ENCODE results near the gene P4HA2.
"Not testable (repeated sequence)": the region's sequence is repeated elsewhere in the genome, so short reads cannot be mapped to it uniquely, and the experiment has no call there.

P4HA2 gene

GRCh38 chr5:132147663-132148062 is 80.0 kb downstream of the P4HA2 start:
- Histone ChIP-seq H3K4me1 (ENCODE audit: control extremely low read depth in 1 of 4, control insufficient read depth in 4 of 4, insufficient read depth in 4 of 4, low read length in 3 of 4) (peaks cover 0 to 3% (median 1%) of the 10 kb centered on the region in 4 experiments), H3K36me3 (ENCODE audit: control insufficient read depth in 4 of 4, insufficient read depth in 4 of 4, low read length in 3 of 4) (no peaks in the 10 kb centered on the region), H3K9me3 (ENCODE audit: control extremely low read depth in 1 of 5, control insufficient read depth in 4 of 5, insufficient read depth in 2 of 5, low read depth in 1 of 5, low read length in 4 of 5) (peaks cover 3 to 13% (median 5%) of the 10 kb centered on the region in 5 experiments), H3K27me3 (replicated peaks in 2 of 5; ENCODE audit: control insufficient read depth in 4 of 5, insufficient read depth in 5 of 5, low read length in 4 of 5) (no peaks in the 10 kb centered on the region), H3K4me3 (ENCODE audit: control insufficient read depth in 1 of 7, extremely low read depth in 1 of 7, insufficient read depth in 4 of 7, low read depth in 2 of 7, low read length in 6 of 7) (no peak overlapping the region), H3K27ac (ENCODE audit: insufficient read depth in 1 of 2, low read depth in 1 of 2, low read length in 2 of 2, poor library complexity in 1 of 2, severe bottlenecking in 2 of 2) (no peak overlapping the region)
- ChIA-PET CTCF (interaction anchor here (1.1 kb wide), 1 partner anchor 80 kb away, joined by 3 read pairs; no protein-coding TSS in a partner anchor), POLR2A (no interaction called here)
- 61% methylated on average over 3 of the region's 3 CpGs for WGBS (ENCODE audit: insufficient coverage)
- DNase-seq: peak in 2 of 3 donors; percentile 18 to 26

- DNase-seq; CTCF ChIA-PET; H3K4me1 ChIP-seq (ENCODE audit: control extremely low read depth in 1 of 4, control insufficient read depth in 4 of 4, insufficient read depth in 4 of 4, low read length in 3 of 4); H3K4me3 ChIP-seq (ENCODE audit: control insufficient read depth in 1 of 7, extremely low read depth in 1 of 7, insufficient read depth in 4 of 7, low read depth in 2 of 7, low read length in 6 of 7); H3K27me3 ChIP-seq (replicated peaks in 2 of 5; ENCODE audit: control insufficient read depth in 4 of 5, insufficient read depth in 5 of 5, low read length in 4 of 5); H3K36me3 ChIP-seq (ENCODE audit: control insufficient read depth in 4 of 4, insufficient read depth in 4 of 4, low read length in 3 of 4); POLR2A ChIA-PET; H3K27ac ChIP-seq (ENCODE audit: insufficient read depth in 1 of 2, low read depth in 1 of 2, low read length in 2 of 2, poor library complexity in 1 of 2, severe bottlenecking in 2 of 2): not testable (repeated sequence)
- no CpG with 5 or more reads among the region's 3 CpGs for WGBS (ENCODE audit: insufficient coverage)
- peaks cover 3 to 13% (median 6%) of the 10 kb centered on the region in 5 experiments for H3K9me3 ChIP-seq (ENCODE audit: control extremely low read depth in 1 of 5, control insufficient read depth in 4 of 5, insufficient read depth in 2 of 5, low read depth in 1 of 5, low read length in 4 of 5)
Measured at GRCh38 chr5:132145326-132145725, 82.3 kb downstream of the P4HA2 start.

- peak in 2 of 3 donors; percentile 6 to 14 for DNase-seq
- WGBS (ENCODE audit: insufficient coverage): no CpG with 5 or more reads among the region's 1 CpG
- CTCF ChIA-PET: no interaction called here
Measured at GRCh38 chr5:132143148-132143547, 84.5 kb downstream of the P4HA2 start.

GRCh38 chr5:132142459-132142858 is 85.2 kb downstream of the P4HA2 start:
- peaks cover 3 to 13% (median 7%) of the 10 kb centered on the region in 5 experiments for H3K9me3 ChIP-seq (ENCODE audit: control extremely low read depth in 1 of 5, control insufficient read depth in 4 of 5, insufficient read depth in 2 of 5, low read depth in 1 of 5, low read length in 4 of 5)
- H3K4me1 ChIP-seq (ENCODE audit: control extremely low read depth in 1 of 4, control insufficient read depth in 4 of 4, insufficient read depth in 4 of 4, low read length in 3 of 4): peaks cover 0 to under 1% (median under 1%) of the 10 kb centered on the region in 4 experiments
- H3K4me3 ChIP-seq (ENCODE audit: control insufficient read depth in 1 of 7, extremely low read depth in 1 of 7, insufficient read depth in 4 of 7, low read depth in 2 of 7, low read length in 6 of 7): no peak overlapping the region
- no peaks in the 10 kb centered on the region for H3K27me3 ChIP-seq (replicated peaks in 2 of 5; ENCODE audit: control insufficient read depth in 4 of 5, insufficient read depth in 5 of 5, low read length in 4 of 5)
- H3K36me3 ChIP-seq (ENCODE audit: control insufficient read depth in 4 of 4, insufficient read depth in 4 of 4, low read length in 3 of 4): no peaks in the 10 kb centered on the region
- DNase-seq: no peak
- CTCF ChIA-PET: interaction anchor here (1.0 to 2.6 kb wide), 3 partner anchors 47 to 75 kb away, joined by 3 to 6 read pairs (median 5); no protein-coding TSS in a partner anchor
- H3K27ac ChIP-seq (ENCODE audit: insufficient read depth in 1 of 2, low read depth in 1 of 2, low read length in 2 of 2, poor library complexity in 1 of 2, severe bottlenecking in 2 of 2): no peak overlapping the region
- POLR2A ChIA-PET: no interaction called here

More at GRCh38 chr5:132143148-132143547, 84.5 kb downstream of the P4HA2 start:
- Histone ChIP-seq H3K4me1 (ENCODE audit: control extremely low read depth in 1 of 4, control insufficient read depth in 4 of 4, insufficient read depth in 4 of 4, low read length in 3 of 4) (peaks cover 0 to 3% (median 1%) of the 10 kb centered on the region in 4 experiments), H3K27me3 (replicated peaks in 2 of 5; ENCODE audit: control insufficient read depth in 4 of 5, insufficient read depth in 5 of 5, low read length in 4 of 5) (no peaks in the 10 kb centered on the region), H3K9me3 (ENCODE audit: control extremely low read depth in 1 of 5, control insufficient read depth in 4 of 5, insufficient read depth in 2 of 5, low read depth in 1 of 5, low read length in 4 of 5) (peaks cover 3 to 13% (median 7%) of the 10 kb centered on the region in 5 experiments), H3K27ac (ENCODE audit: insufficient read depth in 1 of 2, low read depth in 1 of 2, low read length in 2 of 2, poor library complexity in 1 of 2, severe bottlenecking in 2 of 2) (no peak overlapping the region), H3K4me3 (ENCODE audit: control insufficient read depth in 1 of 7, extremely low read depth in 1 of 7, insufficient read depth in 4 of 7, low read depth in 2 of 7, low read length in 6 of 7) (no peak overlapping the region), H3K36me3 (ENCODE audit: control insufficient read depth in 4 of 4, insufficient read depth in 4 of 4, low read length in 3 of 4) (no peaks in the 10 kb centered on the region)
- POLR2A ChIA-PET: no interaction called here

Data from common myeloid progenitor, CD34-positive (primary cell).